GM19025 (cell line): ENCODE results near the gene YWHAH.

Experiments used
- ATAC-seq: cut with Tn5 transposase; IDR thresholded peaks from one replicate; pipeline ENCODE4 v1.9.1; 2021; ENCODE audit warnings: mild to moderate bottlenecking, low read depth, moderate library complexity; ENCODE audit not compliant: unreplicated experiment

Gene YWHAH

GRCh38 chr22:31943978-31944699 is at the start of gene YWHAH:
Gene YWHAH, plus strand, starts transcription at chr22:31944535. Its CDS starts 199 bp downstream, at chr22:31944734.
- ATAC-seq: peak; percentile 70

GRCh38 chr22:31895411-31896123 is 48.8 kb upstream of the YWHAH start:
- no peak for ATAC-seq

GRCh38 chr22:31896472-31896871 is 47.9 kb upstream of the YWHAH start:
- no peak for ATAC-seq

GRCh38 chr22:31897842-31898805 is 46.2 kb upstream of the YWHAH start:
- no peak for ATAC-seq

- no peak for ATAC-seq
These were observed 45.4 kb upstream of the YWHAH start for GRCh38 chr22:31898926-31899325.

GRCh38 chr22:31899669-31900068 is 44.7 kb upstream of the YWHAH start:
- no peak for ATAC-seq

GRCh38 chr22:31901388-31902137 is 42.8 kb upstream of the YWHAH start:
- no peak for ATAC-seq

- no peak for ATAC-seq
These were observed 39.7 kb upstream of the YWHAH start for GRCh38 chr22:31904651-31905050.

GRCh38 chr22:31905356-31905755 is 39.0 kb upstream of the YWHAH start:
- ATAC-seq: no peak

- no peak for ATAC-seq
These were observed 38.2 kb upstream of the YWHAH start for GRCh38 chr22:31906086-31906485.

GRCh38 chr22:31906569-31906968 is 37.8 kb upstream of the YWHAH start:
- ATAC-seq: no peak

GRCh38 chr22:31909977-31910376 is 34.4 kb upstream of the YWHAH start:
- ATAC-seq: no peak

- ATAC-seq: no peak
These were observed 32.5 kb upstream of the YWHAH start for GRCh38 chr22:31911565-31912406.

GRCh38 chr22:31912407-31912743 is 32.0 kb upstream of the YWHAH start:
- ATAC-seq: no peak

- ATAC-seq: no peak
These were observed 28.7 kb upstream of the YWHAH start for GRCh38 chr22:31915586-31915985.

- peak; percentile 46 for ATAC-seq
These were observed 27.0 kb upstream of the YWHAH start for GRCh38 chr22:31917227-31917921.

- ATAC-seq: no peak
These were observed 24.6 kb upstream of the YWHAH start for GRCh38 chr22:31919730-31920129.

- ATAC-seq: no peak
These were observed 24.0 kb upstream of the YWHAH start for GRCh38 chr22:31920306-31920705.

- no peak for ATAC-seq
These were observed 23.2 kb upstream of the YWHAH start for GRCh38 chr22:31921106-31921505.
